Muscle of back (tissue), 11 donors: ENCODE measurements around the gene NALCN. TPM values are rescaled to one million over a fixed set of nuclear protein-coding genes. Genes with fewer than 3 reads are reported as not detected.

Experiments
- DNase-seq, 3 donors: peaks; one replicate each; pipeline versions ENCODE4 v3.0.0 to v3.0.0-alpha.2; 2013
- polyA plus RNA-seq, 10 donors: library from polyadenylated mRNA; unstranded; fragments of 120-200 nt; gene quantifications; one replicate each; pipeline ENCODE4 v1.2.1, GENCODE V29; 2013; ENCODE audit not compliant: insufficient read length in 10 of 10

Gene NALCN
- polyA plus RNA-seq, 10 donors, result 0.11 to 0.79 (median 0.55) TPM

DNA sequence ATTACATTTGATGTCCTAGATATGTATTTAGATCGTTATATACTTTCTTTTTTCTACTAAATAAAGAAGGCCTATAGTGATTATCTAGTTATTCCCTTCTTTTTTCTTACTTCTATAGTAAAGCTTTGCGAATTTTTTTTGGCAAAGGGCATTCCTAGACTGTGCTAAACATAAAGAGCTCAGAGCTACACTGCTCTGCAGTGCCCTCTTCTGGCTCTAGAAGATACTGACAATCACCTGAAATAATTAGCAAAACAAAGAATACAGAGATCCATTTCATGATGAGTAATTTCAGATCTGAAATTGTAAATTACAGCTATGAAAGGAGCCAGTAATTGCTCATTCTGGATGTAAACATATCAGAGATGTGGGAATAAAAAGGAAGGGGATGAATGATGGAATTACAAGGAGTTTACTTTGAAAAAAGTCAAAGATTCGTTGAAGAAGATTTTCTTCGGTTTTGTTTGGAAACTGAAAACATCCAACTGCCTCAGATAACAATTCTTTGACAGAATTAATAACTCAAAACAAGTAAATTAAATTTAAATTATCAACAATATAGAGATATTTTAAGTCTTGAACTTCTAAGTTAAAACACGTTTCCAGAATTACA lies 288.5 kb downstream of the NALCN start:
- peak; percentile 32 to 72 (median 64) for DNase-seq

DNA sequence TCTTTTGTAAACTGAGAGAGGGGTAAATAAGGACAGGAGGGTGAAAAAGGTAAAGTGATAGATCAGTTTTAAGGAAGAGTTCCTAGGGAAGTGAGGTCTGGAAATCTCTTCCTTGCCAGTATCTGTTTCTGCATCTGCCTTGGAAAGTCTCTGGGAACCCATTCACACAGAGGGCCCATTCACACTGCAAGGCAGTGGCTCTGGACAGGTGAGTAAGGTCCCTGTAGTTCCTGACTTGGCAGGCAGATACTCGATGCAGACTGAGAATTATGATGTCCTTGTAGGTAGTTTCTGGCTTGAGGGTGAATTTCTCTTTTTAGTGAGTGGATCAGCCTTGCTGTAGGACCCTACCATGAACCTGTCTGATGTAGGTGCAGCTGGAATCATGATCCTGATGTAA lies 293.3 kb downstream of the NALCN start:
- DNase-seq, result no peak

DNA sequence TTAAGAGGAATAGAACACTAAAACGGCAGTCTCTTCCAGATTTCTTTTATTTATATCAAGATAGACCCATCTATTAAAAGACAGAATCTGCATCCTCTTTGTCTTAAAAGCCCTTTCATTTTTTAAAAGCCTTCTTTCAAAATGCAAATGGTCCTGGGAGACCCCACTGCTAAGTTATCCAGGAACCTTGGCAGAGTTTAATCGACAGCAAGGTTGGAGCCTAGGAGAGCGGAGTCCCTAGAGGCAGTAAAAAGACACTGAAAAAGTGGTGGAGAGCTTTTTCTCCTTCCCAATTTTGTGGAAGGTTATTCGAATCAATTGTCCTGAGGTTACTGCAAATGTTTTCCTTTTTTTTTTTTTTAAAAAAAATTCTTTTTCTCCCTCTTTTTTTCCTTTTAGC lies 294.7 kb downstream of the NALCN start:
- DNase-seq, result no peak

DNA sequence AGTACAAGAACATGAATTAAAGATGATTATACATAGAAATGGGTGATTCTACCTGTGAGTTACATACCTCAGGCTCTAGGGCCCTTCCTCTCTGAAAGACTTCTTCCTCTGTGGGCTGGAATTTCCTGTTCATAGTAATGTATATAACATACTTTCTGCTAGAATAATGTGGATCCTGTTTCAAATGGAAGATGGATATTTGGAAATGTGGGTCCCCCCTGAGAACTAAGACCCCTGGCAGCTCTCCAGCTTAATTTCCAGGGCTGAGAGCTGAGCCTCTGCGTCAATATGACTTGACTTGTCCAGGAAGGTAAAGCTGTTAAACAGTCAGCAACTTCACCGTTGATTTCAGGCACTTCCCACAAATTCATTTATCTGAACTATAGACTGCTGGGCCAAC lies 296.3 kb downstream of the NALCN start:
- peak in 2 of 3 donors; percentile 6 to 19 for DNase-seq

DNA sequence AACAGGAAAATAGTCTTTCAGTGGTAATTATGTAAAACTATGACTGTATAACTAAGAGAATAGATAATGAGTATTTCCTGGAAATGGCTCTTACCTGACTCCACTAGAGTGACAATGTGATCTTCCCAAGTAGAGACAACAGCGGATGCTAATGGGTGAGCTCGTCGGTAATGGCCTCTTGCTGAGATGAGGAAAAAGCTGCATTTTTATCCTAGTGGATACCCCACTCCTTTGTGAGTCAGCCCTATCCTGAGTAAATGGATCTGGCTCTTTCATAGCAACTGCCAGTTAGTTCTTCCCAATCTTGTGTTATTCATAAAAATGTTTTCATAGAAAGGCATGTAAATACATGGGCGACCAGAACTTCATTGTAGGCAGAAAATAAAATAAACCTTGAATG lies 299.5 kb downstream of the NALCN start:
- DNase-seq, result no peak

DNA sequence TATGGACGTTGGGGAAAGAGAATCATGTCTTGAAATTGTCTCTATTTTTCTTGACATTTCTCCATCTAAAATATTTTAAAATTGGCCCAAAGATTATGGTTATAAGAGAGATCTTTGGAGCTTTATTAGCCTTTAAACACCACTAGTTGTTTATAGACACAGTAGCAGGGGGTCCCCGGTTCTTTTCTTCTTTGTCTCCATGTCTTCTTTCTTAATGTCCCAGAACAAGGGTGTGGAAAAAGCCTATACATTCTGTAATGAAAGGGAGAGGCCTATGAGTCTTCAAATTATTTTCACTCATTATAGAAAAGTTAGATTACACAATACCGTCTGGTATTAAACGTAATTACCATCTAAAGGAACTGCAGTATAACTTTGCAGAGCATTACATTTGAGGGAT lies 300.0 kb downstream of the NALCN start:
- DNase-seq, result no peak

DNA sequence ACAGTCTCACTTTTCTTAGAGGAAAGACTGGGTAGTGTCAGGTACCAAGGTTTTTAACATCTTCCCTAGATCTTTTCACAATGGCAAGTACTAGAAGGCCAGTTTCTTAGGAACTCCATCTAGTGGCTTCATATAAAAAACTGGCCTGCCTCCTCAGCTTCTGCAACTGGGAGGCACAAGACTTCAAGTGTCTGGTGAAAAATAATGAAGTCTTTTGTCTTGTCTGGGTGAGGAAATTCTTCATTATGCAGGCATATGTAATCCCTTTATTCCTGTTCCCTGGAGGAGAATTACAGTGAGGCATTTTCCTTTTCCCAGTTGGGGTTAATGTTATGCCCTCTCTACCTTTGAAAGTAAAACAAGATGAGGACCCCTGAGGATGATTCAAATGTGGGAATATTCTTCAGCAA lies 300.5 kb downstream of the NALCN start:
- DNase-seq, result peak in 1 of 3 donors; percentile 12

DNA sequence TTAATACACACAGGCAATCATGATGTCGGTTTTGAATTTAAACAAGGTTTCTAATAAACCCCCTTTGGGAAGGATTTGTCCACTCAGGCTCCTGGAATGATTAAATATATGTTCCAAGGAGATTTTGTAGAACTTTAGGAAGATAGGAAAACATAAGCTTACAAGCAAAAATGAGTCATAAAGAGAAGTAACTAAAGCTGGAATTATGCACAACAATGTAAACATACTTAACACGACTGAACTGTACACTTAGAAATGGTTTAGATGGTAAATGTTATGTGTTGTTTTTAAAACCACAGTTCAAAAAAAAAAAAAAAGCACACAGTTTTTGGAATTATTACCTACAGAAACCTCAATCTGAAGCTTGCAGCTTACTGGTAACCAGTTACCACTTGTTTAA lies 304.4 kb downstream of the NALCN start:
- DNase-seq, result no peak

DNA sequence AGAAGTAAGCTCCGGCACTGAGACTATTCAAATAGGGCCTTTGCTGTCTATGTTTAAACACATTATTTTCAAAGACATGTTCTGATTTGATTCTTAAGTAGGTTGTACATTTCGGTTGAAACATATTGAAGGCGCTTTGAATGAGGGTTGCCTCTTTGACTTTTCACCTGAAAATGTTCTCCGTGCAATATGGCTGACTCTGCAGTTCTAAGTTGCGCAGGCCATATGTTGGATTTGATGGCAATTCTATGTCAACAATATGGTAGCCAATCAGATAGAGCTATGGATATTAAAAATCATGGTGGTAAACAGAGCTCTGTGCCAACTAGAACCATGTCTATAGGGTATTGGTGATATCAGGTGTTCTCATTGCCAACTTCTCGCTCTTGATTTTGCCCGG lies 307.3 kb downstream of the NALCN start:
- DNase-seq, result no peak

DNA sequence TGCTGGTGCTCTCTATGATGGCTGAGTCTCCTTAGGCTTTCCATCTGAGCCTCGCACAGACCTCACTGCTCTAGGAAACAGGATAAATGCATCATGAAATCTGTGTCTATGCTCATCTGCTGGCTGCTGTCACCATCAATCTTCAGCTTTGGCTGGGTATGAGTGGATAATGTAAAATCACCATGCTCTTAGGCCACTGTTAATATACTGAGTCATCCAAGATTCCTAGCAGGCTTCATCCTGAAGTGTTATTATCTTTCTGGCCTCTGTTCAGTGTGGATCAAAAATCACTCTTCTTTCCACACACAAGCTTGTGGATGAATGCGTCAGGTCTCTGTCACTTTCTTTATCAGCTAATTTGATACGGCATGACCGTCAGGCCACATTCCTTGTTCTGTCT lies 317.4 kb downstream of the NALCN start:
- DNase-seq, result no peak

DNA sequence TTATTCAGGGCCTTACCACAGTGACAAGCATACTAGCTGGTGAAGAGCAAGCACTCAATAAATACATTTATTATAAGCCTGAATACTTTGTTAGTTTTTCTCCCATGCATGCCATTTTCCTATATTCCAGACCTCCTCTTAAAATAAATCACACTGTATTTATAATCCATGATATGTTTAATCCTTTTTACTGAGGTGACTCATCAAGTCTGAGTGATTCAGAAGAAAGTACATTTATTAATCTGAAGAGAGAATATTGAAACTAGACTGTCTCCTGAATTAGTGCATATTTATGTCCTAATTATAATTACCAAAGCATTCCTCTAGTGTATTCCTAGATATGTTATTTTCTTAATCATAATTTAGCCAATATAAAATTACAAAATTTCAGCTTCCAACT lies 323.3 kb downstream of the NALCN start:
- DNase-seq, result no peak

DNA sequence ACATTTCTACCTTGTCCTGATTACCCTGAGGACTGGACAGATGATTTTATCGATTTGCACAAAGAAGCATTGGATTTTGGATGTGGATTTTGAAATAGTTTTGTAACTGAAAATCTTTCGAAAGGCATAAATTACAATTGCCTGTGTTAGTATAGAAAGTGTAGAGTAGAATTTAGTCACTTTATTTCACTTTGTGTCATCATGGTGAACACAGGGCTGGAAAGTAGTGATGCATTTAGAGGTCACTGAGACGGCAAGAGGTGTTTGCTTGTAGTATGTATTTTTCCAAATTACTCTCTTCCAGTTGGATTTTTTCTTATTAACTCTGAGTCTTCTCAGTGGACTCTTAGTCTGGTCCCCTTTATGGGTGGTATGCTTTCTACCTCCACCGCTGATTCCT lies 326.0 kb downstream of the NALCN start:
- no peak for DNase-seq

DNA sequence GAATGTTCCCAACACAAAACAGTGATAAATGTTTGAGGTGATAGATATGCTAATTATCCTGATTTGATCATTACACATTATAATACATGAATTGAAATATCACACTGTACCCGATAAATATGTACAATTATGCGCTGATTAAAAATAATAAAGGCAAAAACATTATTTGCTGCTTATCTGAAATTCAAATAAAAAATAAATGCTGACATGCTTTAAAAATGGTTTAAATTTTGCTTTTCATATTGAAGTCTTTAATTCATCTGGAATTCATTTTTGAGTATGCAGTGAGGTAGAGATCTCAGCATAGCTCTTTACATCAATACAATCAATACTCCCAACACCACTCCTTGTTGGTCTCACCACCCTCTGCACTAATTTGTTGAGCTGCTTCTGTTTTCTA lies 330.8 kb downstream of the NALCN start:
- DNase-seq, result no peak

DNA sequence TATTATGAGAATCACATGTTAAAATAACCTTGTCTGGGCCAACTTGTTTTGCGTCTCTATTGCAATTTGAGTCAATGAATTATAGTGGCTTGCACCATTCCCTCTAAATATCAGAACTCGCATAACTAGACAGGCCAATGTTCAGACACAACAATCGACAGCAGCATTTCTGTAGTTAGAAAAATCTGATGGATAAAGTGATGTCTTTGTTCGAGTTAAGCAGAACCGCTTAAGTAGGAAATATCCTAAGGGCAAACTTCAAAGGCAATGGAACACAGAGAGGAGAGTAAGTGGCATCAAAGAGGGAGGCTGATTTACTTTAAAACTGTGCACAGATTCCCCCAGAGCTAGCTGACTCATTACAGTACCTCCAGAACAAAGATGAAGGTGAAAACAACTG lies 333.9 kb downstream of the NALCN start:
- no peak for DNase-seq

DNA sequence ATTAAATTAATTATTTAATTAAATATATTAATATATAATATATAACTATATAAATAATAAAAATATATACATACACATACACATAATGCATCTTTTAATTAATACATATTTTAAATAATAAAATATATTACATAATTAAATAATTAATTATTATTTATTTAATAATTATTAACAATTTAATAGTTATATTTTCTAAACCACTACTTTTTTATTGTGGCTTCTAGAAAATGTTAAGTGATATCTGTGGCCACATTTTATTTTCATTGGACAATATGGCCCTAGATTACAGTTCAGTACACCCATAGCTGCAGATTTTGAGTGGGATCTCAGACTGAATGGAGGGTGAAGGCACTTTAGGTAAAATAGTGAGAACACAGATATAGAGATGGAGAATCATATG lies 335.7 kb downstream of the NALCN start:
- DNase-seq, result no peak

DNA sequence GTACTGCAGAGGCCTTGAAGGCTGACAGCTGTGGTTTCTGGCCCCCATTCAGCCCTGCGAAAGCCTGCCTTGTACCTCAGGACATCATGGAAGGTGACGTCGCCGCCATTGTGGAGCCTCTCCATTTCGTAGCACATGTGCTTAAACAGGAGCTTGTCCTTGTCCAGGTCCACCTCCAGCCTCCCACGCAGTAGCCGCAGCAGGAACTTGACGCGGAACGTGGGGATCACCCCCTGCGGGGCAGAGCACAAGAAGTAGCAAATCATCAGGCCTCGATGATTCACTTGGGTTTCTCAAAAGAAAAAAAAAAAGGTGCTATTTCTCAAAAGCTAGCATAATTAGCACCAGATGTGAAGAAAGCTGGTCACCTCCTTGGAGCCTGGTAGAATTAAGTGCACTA lies 351.0 kb downstream of the NALCN start:
- DNase-seq, result peak in 2 of 3 donors; percentile 8 to 23

DNA sequence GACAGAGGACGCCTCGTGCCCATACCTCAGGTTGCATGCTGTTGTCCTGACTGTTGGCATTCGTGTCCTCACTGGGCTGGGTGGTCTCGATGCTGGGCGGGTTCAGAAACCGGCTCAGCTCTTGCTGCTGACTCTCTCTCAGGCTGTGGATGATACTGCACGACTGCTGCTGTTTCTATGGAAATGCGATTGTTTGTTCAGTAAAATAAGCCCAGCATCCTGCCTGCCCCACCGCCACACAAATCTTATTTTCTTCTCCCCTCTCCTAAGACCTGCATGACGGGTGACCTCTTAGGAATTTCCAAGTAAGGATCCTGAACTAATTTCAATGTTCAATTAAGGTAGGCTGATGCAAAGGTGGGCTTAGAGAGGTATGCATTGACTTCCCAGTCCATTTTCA lies 356.5 kb downstream of the NALCN start:
- no peak for DNase-seq

DNA sequence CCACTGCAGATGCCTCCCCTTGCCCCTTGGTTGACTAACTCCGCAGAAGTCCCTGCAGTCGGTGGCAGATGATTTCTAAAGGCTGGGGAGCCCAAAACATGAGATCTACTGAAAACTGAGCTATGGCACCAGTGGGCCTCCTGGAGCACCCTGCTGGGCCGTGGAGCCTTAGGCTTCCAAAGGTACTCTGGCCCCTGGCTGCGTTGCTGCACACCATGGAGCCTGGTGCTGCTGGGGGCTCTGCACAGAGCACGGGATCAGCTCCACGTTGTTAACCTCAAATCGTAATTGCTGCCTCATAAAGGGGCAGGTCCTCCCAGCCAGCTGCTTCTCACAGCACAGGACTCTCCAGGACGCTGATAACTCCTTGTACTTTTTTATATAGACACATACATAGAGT lies 357.5 kb downstream of the NALCN start:
- no peak for DNase-seq

DNA sequence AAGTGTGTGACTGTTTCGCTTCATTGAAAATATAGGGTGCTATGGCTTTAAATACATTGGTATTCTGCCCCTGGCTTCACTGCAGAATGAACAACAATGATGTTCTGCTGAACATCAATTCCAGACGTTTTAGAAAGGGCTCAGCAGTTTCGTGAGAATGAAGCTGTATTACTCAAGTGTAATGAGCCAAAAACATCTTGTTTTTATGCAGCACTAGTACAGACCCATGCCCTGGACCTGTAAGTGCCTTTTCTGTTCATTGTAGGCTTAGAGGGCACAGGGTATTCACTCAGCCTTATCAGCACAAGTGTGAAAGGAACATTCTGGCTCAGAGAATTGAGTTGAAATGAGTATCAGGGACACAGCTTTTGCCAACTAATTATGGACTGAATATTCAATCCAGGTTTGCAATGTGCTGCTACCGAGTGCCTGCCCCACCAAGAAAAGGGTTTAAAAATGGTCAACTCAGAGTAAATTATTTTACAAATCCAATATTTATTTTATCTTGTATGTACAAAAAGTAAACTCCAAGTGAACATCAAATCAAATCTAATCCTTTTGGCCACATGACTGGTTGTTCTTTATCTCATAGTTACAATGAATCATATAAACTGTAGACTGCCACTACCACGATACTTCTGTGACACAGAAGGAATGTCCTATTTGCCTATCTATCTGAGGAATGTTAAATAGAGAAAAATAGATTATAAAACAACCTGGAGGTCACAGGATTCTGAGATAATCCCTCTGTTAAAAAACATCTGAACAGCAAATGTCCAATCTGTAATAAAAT lies 362.8 kb downstream of the NALCN start:
- DNase-seq, result no peak

DNA sequence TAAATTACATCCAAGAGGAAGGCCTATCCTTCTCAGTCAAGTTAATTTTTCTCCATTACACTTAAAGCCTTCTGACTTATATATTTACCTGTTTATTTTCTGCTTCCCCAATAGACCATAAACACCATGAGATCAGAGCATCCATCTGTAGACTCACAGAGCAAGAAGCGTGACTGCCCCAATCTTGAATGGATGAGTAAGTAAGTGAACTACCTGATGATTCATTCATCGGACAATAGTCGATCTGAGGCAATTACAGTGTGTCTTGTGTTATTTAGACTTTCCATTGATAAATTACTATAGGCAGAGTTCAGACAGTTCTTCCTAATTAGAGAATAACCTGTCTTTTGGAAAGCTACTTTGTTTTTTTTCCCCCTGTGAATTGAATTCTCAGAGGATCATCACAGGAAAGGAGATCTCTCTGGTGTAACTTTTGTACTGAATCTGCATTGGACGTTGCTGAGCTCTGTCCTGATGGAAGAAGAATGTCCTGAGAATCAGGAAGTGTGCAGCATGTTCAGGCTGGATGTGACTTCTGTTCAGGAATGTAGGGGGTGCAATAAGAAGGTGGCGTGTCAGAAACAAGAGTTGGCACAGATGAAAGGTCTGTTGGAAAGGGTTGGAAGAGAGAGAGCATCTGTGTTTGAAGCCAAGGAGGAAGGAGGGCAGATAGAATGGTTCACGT lies 367.0 kb downstream of the NALCN start:
- no peak for DNase-seq

DNA sequence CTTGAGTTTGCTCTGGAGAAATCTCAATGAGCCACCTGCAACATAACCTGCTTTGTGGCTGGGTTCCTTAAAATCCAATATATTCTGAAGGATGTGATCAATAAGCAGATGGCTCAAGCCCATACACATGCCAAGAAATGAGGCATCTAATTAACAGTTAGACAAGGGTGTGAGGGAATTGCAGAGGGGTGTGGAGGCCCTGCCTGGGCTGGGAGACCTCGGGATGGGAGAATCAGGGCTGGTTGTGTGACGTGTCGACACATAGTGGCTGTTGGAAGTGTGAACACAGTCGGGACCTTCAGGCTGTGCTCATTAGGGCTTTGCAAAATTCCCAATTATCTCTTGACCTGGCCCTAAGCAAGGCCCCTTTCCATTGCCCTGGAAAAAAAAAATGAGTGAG lies 379.8 kb downstream of the NALCN start:
- no peak for DNase-seq

DNA sequence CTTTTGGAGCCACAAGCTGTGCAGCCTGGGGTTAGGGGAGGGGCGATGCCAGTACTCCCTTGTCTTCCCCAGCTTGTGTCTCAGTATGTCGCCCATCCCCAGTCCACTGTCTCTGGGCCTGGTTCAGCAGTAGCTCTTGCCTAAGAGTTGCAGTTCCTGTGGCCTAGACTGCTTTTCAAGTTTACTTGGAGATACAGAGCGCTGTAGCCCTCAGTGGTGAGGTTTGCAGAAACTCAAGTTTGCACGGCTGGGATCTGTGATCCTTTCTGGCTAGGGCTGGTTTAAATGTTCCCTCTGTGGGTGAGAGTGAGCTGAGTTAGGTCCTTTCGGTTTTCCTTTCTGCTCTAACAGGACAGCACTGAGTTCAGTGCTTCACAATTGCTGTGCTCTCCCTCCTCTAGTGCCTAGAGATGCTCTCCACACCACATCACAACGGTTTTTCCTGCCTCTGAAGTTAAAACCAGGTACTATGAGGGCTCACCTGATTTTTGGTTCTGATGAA lies 381.1 kb downstream of the NALCN start:
- no peak for DNase-seq
